ENCODE data around the gene SLC8A3.

Gene SLC8A3

GRCh38 chr14:70213721-70214282 is 25.1 kb upstream of the SLC8A3 start:
- no peaks in the 10 kb centered on the region for H3K9me3 ChIP-seq (ENCODE audit: insufficient read depth, low read length)
- no peaks in the 10 kb centered on the region for H3K27me3 ChIP-seq (ENCODE audit: insufficient read depth, insufficient read length)
- H3K9ac ChIP-seq (ENCODE audit: insufficient read length, low read depth) = no peak overlapping the region
- no peaks in the 10 kb centered on the region for H3K4me1 ChIP-seq (ENCODE audit: insufficient read depth, insufficient read length)
- H3K36me3 ChIP-seq (ENCODE audit: insufficient read depth, insufficient read length, low read length) = no peaks in the 10 kb centered on the region
- H3K4me3 ChIP-seq (ENCODE audit: insufficient read length, low read depth) = no peak overlapping the region
- TF ChIP-seq ZNF274 (IDR thresholded peaks at IDR 0.05; ENCODE audit: low read depth, low read length) (no peak), YY1 (IDR thresholded peaks at IDR 0.05; ENCODE audit: insufficient read depth, insufficient read length) (no peak), SUZ12 (IDR thresholded peaks at IDR 0.05; ENCODE audit: extremely low read depth, insufficient read depth, insufficient read length) (no peak)
- DNase-seq (ENCODE audit: low read depth, low spot score) = no peak

GRCh38 chr14:70212752-70213151 is 24.0 kb upstream of the SLC8A3 start:
- Histone ChIP-seq H3K4me1 (ENCODE audit: insufficient read depth, insufficient read length) (no peaks in the 10 kb centered on the region), H3K9ac (ENCODE audit: insufficient read length, low read depth) (no peak overlapping the region), H3K9me3 (ENCODE audit: insufficient read depth, low read length) (no peaks in the 10 kb centered on the region), H3K27me3 (ENCODE audit: insufficient read depth, insufficient read length) (no peaks in the 10 kb centered on the region), H3K4me3 (ENCODE audit: insufficient read length, low read depth) (no peak overlapping the region), H3K36me3 (ENCODE audit: insufficient read depth, insufficient read length, low read length) (no peaks in the 10 kb centered on the region)
- DNase-seq (ENCODE audit: low read depth, low spot score) = no peak
- TF ChIP-seq YY1 (IDR thresholded peaks at IDR 0.05; ENCODE audit: insufficient read depth, insufficient read length) (no peak), ZNF274 (IDR thresholded peaks at IDR 0.05; ENCODE audit: low read depth, low read length) (no peak), SUZ12 (IDR thresholded peaks at IDR 0.05; ENCODE audit: extremely low read depth, insufficient read depth, insufficient read length) (no peak)

GRCh38 chr14:70208380-70208779 is 19.6 kb upstream of the SLC8A3 start:
- Histone ChIP-seq H3K9ac (ENCODE audit: insufficient read length, low read depth) (no peak overlapping the region), H3K4me3 (ENCODE audit: insufficient read length, low read depth) (no peak overlapping the region), H3K4me1 (ENCODE audit: insufficient read depth, insufficient read length) (no peaks in the 10 kb centered on the region), H3K27me3 (ENCODE audit: insufficient read depth, insufficient read length) (no peaks in the 10 kb centered on the region), H3K36me3 (ENCODE audit: insufficient read depth, insufficient read length, low read length) (no peaks in the 10 kb centered on the region), H3K9me3 (ENCODE audit: insufficient read depth, low read length) (no peaks in the 10 kb centered on the region)
- no peak for DNase-seq (ENCODE audit: low read depth, low spot score)
- TF ChIP-seq ZNF274 (IDR thresholded peaks at IDR 0.05; ENCODE audit: low read depth, low read length) (no peak), SUZ12 (IDR thresholded peaks at IDR 0.05; ENCODE audit: extremely low read depth, insufficient read depth, insufficient read length) (no peak), YY1 (IDR thresholded peaks at IDR 0.05; ENCODE audit: insufficient read depth, insufficient read length) (no peak)

GRCh38 chr14:70203686-70204085 is 14.9 kb upstream of the SLC8A3 start:
- TF ChIP-seq YY1 (IDR thresholded peaks at IDR 0.05; ENCODE audit: insufficient read depth, insufficient read length) (no peak), ZNF274 (IDR thresholded peaks at IDR 0.05; ENCODE audit: low read depth, low read length) (no peak), SUZ12 (IDR thresholded peaks at IDR 0.05; ENCODE audit: extremely low read depth, insufficient read depth, insufficient read length) (no peak)
- H3K4me1 ChIP-seq (ENCODE audit: insufficient read depth, insufficient read length) = no peaks in the 10 kb centered on the region
- H3K4me3 ChIP-seq (ENCODE audit: insufficient read length, low read depth) = no peak overlapping the region
- no peaks in the 10 kb centered on the region for H3K36me3 ChIP-seq (ENCODE audit: insufficient read depth, insufficient read length, low read length)
- no peak overlapping the region for H3K9ac ChIP-seq (ENCODE audit: insufficient read length, low read depth)
- no peak for DNase-seq (ENCODE audit: low read depth, low spot score)
- H3K9me3 ChIP-seq (ENCODE audit: insufficient read depth, low read length) = no peaks in the 10 kb centered on the region
- peaks cover 4% of the 10 kb centered on the region for H3K27me3 ChIP-seq (ENCODE audit: insufficient read depth, insufficient read length)

GRCh38 chr14:70201994-70202393 is 13.2 kb upstream of the SLC8A3 start:
- H3K4me3 ChIP-seq (ENCODE audit: insufficient read length, low read depth) = no peak overlapping the region
- H3K27me3 ChIP-seq (ENCODE audit: insufficient read depth, insufficient read length) = peaks cover 4% of the 10 kb centered on the region
- H3K9me3 ChIP-seq (ENCODE audit: insufficient read depth, low read length) = no peaks in the 10 kb centered on the region
- H3K9ac ChIP-seq (ENCODE audit: insufficient read length, low read depth) = no peak overlapping the region
- no peaks in the 10 kb centered on the region for H3K36me3 ChIP-seq (ENCODE audit: insufficient read depth, insufficient read length, low read length)
- H3K4me1 ChIP-seq (ENCODE audit: insufficient read depth, insufficient read length) = no peaks in the 10 kb centered on the region
- DNase-seq (ENCODE audit: low read depth, low spot score) = no peak
- TF ChIP-seq SUZ12 (IDR thresholded peaks at IDR 0.05; ENCODE audit: extremely low read depth, insufficient read depth, insufficient read length) = no peak
- no peak for TF ChIP-seq YY1 (IDR thresholded peaks at IDR 0.05; ENCODE audit: insufficient read depth, insufficient read length)
- TF ChIP-seq ZNF274 (IDR thresholded peaks at IDR 0.05; ENCODE audit: low read depth, low read length) = no peak

- Histone ChIP-seq H3K9me3 (ENCODE audit: insufficient read depth, low read length) (no peaks in the 10 kb centered on the region), H3K36me3 (ENCODE audit: insufficient read depth, insufficient read length, low read length) (no peaks in the 10 kb centered on the region), H3K4me1 (ENCODE audit: insufficient read depth, insufficient read length) (peaks cover 5% of the 10 kb centered on the region), H3K9ac (ENCODE audit: insufficient read length, low read depth) (no peak overlapping the region), H3K27me3 (ENCODE audit: insufficient read depth, insufficient read length) (peaks cover 28% of the 10 kb centered on the region), H3K4me3 (ENCODE audit: insufficient read length, low read depth) (no peak overlapping the region)
- TF ChIP-seq SUZ12 (IDR thresholded peaks at IDR 0.05; ENCODE audit: extremely low read depth, insufficient read depth, insufficient read length) (no peak), ZNF274 (IDR thresholded peaks at IDR 0.05; ENCODE audit: low read depth, low read length) (no peak), YY1 (IDR thresholded peaks at IDR 0.05; ENCODE audit: insufficient read depth, insufficient read length) (no peak)
- no peak for DNase-seq (ENCODE audit: low read depth, low spot score)
Measured at GRCh38 chr14:70193396-70193795, 4.6 kb upstream of the SLC8A3 start.

- no peaks in the 10 kb centered on the region for H3K36me3 ChIP-seq (ENCODE audit: insufficient read depth, insufficient read length, low read length)
- no peak overlapping the region for H3K9ac ChIP-seq (ENCODE audit: insufficient read length, low read depth)
- peaks cover 5% of the 10 kb centered on the region for H3K4me1 ChIP-seq (ENCODE audit: insufficient read depth, insufficient read length)
- no peak for DNase-seq (ENCODE audit: low read depth, low spot score)
- H3K27me3 ChIP-seq (ENCODE audit: insufficient read depth, insufficient read length) = peaks cover 33% of the 10 kb centered on the region
- TF ChIP-seq SUZ12 (IDR thresholded peaks at IDR 0.05; ENCODE audit: extremely low read depth, insufficient read depth, insufficient read length) (no peak), YY1 (IDR thresholded peaks at IDR 0.05; ENCODE audit: insufficient read depth, insufficient read length) (no peak), ZNF274 (IDR thresholded peaks at IDR 0.05; ENCODE audit: low read depth, low read length) (no peak)
- H3K4me3 ChIP-seq (ENCODE audit: insufficient read length, low read depth) = no peak overlapping the region
- no peaks in the 10 kb centered on the region for H3K9me3 ChIP-seq (ENCODE audit: insufficient read depth, low read length)
Measured at GRCh38 chr14:70192915-70193314, 4.2 kb upstream of the SLC8A3 start.
